Sciatic nerve (tissue), 2 donors: ENCODE results near the gene LPO. TPM values are rescaled to one million over a fixed set of nuclear protein-coding genes. Genes with fewer than 3 reads are reported as not detected.

Experiments used
- ATAC-seq: fragments of 200-7000 bp; cut with Tn5 transposase; one replicate; pipeline ENCODE4 v1.9.1; 2020; ENCODE audit warnings: mild to moderate bottlenecking, moderate library complexity
- DNase-seq: peaks from one replicate; pipeline ENCODE4 v3.0.0-alpha.2; 2020; ENCODE audit warnings: low spot score
- intact Hi-C: fragments of 100-400 bp; cut with DNase I; formaldehyde crosslinking; loops from one replicate; pipeline ENCODE4 v1.14.2; 2022
- total RNA-seq: library from RNA; stranded (reverse); fragmentation: NEBNext Ultra II Directional; extraction: Animal tissue kit (Norgen Biotek cat#: 25700); gene quantifications from one replicate; pipeline ENCODE4 v1.2.1, GENCODE V29; 2021
- donor health status: DM: no; HTN: no; CAD: no.
- donor health status: DM: no; HTN: no; CAD: no.

The LPO gene
- total RNA-seq, 1 donor from 2014 or later, result not detected

DNA sequence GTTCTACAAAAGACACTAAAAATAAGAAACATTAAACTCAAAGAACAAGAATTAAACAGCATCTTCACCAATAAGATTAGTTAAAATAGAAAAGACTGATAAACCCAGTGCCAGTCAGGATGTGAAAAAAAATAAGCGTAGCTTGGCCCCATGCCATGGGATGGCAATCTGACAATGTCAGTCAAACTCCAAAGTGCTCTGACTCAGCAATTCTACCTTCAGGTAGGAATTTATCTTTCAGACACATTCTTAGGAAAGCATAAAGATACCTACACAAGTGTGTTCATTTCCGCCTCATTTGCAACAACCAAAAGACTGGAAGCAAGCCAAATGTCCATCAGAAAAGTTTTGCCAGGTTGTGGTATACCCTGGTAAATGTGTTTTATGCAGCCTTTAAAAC lies 51.5 kb downstream of the LPO start:
- intact Hi-C loops, result no loop called here
- no peak for DNase-seq
- ATAC-seq, result no peak

DNA sequence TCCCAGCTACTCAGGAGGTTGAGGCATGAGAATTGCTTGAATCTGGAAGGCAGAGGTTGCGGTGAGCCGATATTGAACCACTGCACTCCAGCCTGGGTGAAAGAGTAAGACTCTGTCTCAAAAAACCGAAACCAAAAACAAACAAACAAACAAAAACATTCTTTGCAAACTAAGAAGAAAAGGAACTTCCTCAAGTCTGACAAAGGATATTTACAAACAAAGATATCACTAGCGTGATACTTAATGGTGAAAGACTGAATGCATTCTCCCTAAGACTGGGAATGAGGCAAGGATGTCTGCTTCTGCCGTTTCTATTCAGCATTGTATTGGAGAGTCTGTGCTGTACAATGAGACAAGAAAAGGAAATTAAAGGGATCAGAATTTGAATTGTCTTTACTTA lies 52.9 kb downstream of the LPO start:
- intact Hi-C loops, result no loop called here
- DNase-seq, result no peak
- ATAC-seq, result no peak

DNA sequence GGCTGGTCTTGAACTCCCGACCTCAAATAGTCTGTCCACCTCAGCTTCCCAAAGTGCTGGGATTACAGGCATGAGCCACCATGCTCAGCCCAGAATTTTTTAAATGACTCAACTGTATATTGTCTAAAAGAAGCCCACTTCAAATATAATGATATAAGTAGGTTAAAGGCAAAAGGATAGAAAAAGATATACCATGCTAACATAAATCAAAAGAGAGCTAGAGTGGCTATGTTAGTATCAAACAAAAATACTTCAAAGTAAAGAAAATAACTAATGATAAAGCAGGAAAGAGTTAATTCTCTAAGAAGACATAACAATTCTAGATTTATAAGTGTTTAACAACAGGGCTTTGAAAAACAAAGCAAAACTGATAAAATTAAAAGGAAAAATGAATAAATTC lies 55.6 kb downstream of the LPO start:
- no peak for DNase-seq
- intact Hi-C loops, result no loop called here
- ATAC-seq, result no peak

DNA sequence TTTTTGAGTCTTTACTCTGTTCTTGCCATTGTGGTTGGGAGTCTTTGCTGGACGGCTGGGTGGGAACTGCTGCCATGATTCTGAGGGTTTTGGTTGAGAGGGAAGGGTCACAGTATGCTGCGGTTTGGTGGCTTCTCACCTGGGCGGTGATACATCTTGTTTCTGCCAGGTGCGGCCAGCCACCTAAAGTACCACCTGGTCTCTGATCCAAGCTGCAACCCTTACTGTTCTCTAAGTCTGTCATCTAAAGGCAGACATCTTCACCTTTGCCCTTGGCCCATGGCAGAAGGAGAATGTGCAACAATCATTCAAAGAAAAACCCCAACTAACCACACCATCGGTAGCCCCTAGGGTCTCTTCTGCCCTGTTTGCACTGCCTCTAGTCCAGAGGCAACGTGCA lies 62.0 kb downstream of the LPO start:
- intact Hi-C loops, result no loop called here
- no peak for DNase-seq

DNA sequence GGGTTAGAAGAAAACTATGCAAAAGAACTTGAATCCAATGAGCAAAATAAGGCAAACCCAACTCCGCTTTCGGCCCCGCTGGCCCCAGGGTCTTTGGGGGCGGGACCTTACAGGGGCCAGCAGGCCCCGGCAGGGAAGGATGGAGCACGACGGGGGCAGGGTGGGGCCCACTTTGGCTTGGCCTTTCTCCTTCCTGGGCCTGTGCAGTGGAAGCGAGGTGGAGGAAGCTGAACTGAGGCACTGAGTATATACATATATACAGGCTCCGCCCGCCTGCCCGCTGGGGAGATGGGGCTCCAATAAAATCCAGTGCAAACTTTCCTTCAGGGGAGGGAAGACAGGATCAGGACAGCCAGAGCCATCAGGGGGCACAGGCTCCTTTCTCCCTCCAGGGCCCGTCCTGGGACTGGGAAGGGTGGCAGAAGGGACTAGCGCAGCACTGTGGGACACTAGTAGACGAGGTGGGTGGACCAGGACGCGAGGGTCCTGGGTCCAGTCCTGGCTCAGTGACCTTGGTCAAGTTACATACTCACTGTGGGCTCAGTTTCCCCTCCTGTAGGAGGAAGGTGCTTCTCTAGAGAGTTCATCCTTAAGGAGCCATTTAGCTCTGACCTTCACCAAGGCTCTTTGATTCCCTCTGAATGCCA lies 63.2 kb downstream of the LPO start:
- intact Hi-C loops, result no loop called here
- no peak for ATAC-seq

More for the DNA sequence above, 62.0 kb downstream of the LPO start:
- ATAC-seq, result no peak

DNA sequence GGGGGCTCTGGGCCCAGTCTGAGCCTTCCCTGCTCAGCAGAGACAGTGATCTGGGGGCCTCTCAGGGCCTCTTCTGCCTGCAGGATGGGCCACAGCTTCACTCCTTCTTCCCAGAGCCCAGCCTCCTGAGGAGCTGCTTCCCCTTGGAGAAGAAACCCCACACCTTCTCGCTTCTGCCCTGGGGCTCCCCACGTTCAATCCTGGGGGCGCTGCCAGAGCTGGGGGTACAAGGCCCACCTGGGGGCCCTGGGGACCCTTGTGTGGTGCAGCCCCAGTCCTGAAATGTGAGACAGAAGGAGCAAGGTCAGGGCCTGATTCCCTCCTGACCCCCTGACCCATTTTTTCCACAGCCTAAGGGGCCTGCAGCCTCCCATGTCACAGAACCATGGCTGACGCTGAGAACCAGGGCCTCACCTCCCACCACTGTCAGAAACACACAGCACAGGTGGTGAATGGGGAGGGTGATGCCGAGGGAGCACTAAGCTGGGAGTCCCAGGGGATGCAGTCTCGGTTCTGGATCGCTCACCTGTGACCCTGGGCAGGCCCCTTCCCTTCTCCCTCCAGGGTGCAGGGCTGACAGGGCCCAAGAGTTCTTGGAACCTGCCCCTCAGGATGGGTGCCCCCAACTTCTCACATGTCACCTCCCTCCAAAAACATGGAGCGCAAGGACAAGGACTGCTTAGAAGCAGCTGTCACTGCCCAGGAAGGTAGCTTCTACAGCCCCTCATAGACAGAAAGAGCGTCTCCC lies 64.0 kb downstream of the LPO start:
- ATAC-seq, result no peak
- intact Hi-C loops, result no loop called here
- no peak for DNase-seq

More for the DNA sequence above, 63.2 kb downstream of the LPO start:
- no peak for DNase-seq

DNA sequence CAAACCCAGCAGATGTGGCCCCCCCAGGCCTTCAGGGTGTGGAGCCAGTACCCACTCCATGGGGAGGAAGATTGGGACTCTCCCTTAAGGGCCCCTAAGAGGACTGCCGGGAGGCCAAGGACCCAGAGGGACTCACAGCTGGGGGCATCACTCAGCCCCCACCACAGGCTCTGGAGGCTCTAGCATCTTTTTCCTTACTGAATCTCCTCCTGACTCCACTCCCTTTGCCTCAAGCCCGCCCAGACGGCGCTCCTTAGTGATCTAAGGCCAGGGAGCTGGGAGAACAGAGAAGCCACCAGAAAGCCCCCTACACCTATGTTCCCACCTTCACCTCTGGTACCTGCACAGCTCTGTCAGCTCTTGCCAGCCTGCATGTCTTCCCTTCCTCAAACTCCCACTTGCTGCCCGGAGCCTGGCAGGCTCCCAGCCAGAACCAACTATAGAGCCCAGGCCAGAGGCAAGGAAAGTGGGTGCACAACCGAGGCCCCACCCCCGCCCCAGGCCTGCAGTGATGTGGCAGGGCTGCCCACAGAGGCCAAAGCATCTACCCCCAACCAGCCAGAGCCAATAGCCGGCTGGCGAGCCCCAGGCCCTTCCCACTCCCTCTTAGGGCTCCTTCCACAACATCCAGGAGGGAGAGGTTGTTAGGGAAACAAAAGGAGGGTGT lies 64.7 kb downstream of the LPO start:
- no peak for ATAC-seq
- no peak for DNase-seq
- intact Hi-C loops, result no loop called here

DNA sequence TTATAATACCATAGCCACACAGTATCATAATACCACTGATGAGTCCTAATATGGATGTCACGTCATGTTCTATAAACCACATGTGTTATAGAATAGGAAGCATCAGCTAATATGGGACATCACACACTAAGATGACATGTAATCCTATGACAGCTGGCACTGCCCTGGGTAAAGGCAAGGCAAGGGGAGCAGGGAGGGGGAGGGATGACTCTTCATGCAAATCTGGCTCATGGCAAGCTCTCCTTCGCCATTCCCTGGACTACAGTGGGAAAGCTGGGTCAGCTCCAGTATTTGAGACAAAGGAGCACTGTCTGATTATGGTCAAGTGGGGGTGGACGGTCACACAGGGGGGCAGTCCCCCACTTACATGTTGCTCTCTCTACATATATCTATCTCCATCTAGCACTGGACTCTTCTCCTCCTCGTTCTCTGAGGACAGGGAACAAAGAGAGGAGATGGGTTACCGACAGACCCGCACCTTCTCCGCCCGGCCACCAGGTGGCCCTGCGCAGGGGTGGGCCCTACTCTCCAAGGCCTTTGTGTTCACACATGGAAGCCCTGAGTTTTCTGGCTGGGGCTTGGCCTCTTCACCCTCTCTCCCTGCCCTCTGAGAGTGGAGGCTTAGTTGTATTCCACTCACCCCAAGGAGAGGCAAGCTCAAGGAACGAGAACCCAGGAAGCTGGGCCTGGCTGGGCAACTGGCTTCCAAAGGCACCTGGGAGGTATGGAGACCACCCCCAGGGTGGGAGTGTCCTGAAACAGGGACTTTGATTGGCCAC lies 65.8 kb downstream of the LPO start:
- ATAC-seq (peak; percentile 45), DNase-seq (no peak)
- intact Hi-C loops, result no loop called here

DNA sequence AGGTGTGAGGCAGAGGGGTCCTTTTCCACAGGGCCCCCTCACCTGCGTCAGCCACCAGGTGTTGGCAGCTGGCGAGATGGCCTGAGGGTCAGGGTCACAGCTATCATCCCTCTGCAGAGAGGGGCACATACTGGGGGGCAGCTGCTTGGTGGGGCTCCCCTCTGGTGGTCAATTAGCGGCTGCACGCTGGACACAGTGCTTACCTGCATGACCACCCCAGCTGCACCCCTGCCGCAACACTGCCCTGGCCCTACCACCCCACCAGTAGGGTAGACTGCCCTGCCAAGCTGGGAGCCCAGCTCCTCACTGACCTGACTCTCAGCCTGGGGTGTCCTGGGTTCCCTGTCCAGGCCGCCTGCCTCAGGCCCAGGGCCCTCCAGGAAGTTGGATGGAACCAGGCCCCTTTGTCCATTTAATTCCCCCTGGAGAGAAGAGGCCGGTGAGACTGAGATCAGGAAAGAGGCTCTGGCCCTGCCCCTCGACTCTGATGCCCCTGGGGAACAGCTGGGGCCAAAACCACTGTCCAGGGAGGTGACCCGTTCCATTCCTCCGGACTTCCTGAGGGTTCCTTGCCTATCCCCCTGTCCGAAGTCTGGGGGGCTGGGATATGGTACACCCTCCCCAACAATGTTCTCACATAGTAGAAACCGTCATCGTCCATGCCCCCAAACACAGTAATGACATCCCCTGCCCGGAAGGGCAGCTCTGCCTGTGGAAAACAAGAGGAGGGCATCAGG lies 66.5 kb downstream of the LPO start:
- intact Hi-C loops, result no loop called here
- no peak for DNase-seq
- no peak for ATAC-seq

DNA sequence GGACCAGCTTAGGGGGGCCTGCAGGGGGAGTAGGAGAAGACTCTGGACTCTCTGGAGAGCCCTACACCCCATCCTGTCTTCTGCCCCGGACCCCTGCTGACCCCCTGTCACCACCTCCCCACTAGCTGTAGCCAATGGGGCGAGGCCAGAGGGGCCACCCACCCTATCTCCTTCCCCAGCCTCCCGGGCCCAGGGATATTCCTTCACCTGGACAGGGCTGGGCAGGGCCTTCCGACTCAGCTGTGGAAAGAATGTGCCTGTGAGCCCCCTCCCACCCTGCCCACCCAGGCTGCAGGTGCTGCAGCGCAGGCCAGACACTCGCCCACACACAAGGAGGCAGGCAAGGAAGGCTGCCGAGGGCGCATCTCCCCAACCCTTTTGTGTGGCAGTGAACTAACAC lies 67.2 kb downstream of the LPO start:
- ATAC-seq (no peak), DNase-seq (no peak)
- intact Hi-C loops, result no loop called here

DNA sequence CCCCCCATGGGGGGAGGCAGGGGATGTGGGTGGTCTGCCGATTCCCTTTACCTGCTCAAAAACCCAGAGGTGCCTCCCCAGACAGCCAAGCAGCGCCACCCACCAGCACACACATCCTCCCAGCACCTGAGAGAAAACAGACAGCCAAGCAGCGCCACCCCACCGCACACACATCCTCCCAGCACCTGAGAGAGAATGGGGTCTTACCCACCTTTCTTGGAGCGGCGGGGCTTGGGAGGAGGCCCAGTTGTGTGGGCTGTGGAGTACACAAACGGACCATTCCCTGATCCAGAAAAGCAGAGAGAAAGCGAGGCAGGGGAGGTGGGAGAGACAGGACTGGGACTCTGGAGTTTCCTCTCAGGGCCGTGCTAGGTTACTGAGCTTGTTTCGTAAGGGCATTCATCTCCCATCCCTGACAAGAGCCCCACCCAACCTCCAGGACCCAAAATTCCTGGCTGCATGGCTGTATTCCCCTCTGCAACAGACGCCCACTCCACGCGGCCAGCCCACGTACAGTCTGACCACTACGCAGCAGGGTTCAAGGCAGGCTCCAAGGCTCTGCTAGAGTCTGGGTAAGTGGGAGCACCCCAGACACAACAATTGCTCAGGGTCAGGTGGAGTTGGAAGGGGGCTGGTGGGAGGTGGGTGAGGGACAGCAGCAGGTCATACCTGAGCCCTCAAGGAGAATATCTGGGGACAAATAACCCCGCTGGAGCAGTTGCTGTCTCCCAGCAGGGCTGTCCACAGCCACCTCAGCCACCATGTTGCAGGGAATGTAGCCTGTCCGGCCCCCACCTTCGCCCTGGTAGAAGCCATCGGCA lies 68.0 kb downstream of the LPO start:
- DNase-seq (no peak), ATAC-seq (no peak)
- intact Hi-C loops, result no loop called here

DNA sequence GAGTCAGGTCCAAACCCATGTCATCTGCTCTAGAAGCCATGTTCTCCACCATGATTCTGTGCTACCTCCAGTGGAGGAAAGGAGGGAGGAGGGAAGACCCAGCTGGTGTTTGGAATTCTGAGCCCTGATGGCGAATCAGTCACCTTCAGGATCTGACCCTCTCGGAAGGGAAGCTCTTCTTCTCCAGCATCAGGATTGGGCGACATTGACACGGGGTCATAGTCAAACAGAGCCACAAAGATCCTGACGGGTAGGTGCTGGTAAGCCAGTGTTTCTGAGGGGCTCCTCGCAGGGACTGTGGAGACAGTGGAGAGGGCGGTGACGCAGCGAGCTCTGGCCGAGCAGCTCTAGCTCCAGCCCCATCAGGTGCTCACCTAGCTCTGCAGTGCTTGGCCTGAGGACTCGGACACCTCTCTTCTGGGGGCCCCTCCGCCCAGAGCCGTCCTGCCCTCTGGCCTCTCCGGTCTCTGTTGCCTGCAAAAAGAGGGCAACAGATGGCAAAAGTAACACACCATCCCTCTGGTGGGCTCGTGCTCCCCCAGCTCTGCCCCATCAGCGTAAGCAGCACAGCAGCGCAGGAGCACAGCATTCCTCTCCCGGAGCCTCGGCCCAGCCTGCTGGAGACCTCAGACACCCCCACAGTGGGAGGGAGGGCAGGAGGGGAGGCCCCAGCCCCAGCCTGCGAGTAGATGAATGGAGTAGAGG lies 69.2 kb downstream of the LPO start:
- DNase-seq, result peak; percentile 31
- ATAC-seq, result no peak
- intact Hi-C loops, result no loop called here

DNA sequence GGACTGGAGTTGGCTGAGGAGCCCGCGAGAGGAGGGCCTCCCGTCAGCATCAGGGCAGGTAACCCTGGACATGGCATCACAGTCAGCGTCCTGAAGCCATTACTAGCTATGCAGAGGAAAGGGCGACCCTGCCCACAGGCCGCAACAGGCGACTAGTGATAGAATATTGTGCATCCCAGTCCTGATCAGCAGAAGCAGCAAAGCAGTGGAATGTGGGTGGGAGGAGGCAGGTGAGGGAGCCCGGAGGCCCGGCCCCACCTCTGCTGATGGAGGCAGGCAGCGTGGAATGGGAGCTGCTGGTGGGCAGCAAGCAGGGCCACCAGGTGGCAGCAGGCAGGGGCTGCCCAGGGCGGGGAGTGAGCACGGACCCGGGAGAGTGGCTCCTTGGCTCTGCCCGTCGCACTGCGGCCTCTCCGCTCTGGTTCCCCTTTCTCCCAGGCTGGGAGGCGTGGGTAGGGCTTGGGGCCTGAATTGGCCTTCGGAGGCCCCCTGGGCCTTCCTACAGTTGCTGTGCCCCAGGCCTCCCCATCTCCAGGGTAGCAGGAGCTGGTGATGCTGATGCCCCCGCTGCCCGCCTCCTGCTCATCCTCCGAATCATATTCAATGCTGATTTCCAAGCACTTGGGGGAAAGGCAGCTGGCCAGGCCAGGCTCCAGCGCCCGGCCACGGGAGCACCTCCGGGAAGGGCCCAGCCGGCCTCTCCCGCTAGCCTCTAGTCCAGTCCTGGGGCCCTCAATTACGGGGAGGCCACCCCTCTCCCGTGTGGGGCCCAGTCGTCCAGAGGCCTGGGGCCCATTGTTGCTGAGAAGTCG lies 70.0 kb downstream of the LPO start:
- intact Hi-C loops, result no loop called here
- peak; percentile 48 for DNase-seq
- ATAC-seq, result no peak

DNA sequence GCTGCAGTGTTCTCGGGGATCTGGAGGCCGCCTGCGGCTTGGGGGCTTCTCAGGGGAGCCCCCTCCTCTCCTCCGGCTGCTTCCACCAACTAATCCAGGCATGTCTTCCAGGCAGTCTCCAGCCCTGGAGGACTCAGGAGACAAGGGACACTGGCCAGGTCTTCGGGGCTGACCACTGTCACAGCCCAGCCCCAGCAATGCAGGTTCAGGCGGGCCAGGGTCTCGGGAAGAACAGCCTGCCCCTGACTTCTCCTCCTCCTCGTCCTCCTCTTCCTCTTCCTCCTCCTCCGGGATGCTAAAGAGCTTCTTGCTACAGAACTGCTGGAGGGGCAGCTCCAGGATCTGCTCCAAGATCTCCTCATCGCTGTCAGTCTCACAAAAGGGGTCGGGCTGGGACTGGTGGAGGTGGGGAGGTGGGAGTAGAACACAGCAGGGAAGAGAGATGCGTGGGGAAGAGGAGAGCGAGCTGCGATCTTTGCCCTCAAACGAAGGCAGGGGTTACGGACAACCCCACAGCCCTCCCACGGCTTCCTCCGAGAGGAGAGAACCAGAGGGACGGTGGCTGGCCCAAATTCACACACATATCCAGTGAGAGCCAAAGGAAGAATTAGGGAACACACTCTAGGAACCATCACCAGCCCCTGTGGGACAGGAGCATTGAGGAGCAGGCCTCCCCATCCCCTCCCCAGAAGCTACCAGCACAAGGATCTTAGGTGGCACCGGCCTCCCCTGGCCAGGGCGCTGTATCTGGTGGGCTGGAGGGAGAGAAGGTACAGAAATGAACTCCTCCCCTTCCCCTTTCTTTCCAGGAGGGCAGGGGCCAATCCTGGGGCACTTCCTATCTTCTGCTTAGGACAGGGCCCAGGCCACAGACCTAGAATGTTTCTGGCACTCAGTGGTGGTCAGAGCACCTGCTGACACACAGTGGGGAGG lies 70.9 kb downstream of the LPO start:
- intact Hi-C loops, result no loop called here
- no peak for ATAC-seq
- DNase-seq, result peak; percentile 38

DNA sequence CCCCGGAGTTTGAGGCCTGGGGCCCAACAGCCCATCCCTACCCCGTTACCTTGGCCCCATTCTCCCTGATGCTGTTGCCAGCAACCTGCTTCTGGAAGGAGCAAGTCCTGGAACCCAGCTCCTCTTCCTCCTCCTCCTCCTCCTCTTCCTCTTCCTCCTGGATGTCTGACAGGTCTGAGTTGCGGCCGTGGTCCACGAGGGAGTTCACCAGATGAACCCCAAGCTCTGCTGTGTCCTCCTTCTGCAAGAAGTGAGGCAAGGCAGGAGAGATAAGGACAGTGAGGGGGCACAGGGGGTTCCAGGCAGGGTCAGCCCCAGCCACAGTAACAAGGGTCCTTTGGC lies 71.5 kb downstream of the LPO start:
- DNase-seq (no peak), ATAC-seq (no peak)
- intact Hi-C loops, result no loop called here
